Astrocyte (in vitro differentiated cells and primary cell): ENCODE measurements around the gene ACMSD. TPM values are rescaled to one million over a fixed set of nuclear protein-coding genes. Genes with fewer than 3 reads are reported as not detected.

Source experiments
- DNase-seq: peaks from one replicate; pipeline ENCODE4 v3.0.0-alpha.2; 2010; ENCODE audit warnings: low read depth
- FAIRE-seq: peaks from 2 replicates; lab custom pipeline; 2011; peaks lifted over from hg19 to GRCh38; lab: Jason Lieb, UNC
- H2AFZ ChIP-seq: 2 replicates; pipeline ENCODE4 v1.6.0; 2012; ENCODE audit warnings: low read depth, low read length, inconsistent platforms
- H3K27ac ChIP-seq: 2 replicates; pipeline ENCODE4 v1.5.1; 2011; ENCODE audit warnings: low read depth, low read length, inconsistent platforms
- H3K27me3 ChIP-seq: 2 replicates; pipeline ENCODE4 v1.6.0; 2011; ENCODE audit warnings: low read length, inconsistent platforms; ENCODE audit not compliant: insufficient read depth
- H3K36me3 ChIP-seq: 2 replicates; pipeline ENCODE4 v1.5.1; 2011; ENCODE audit warnings: low read length, inconsistent platforms; ENCODE audit not compliant: insufficient read depth
- H3K4me1 ChIP-seq: 2 replicates; pipeline ENCODE4 v1.5.1; 2011; ENCODE audit warnings: low read length, inconsistent platforms; ENCODE audit not compliant: insufficient read depth
- H3K4me2 ChIP-seq: 2 replicates; pipeline ENCODE4 v1.6.0; 2012; ENCODE audit warnings: low read length, inconsistent platforms
- H3K4me3 ChIP-seq: 2 replicates; pipeline ENCODE4 v1.5.1; 2011; ENCODE audit warnings: low read depth, mild to moderate bottlenecking, low read length, inconsistent platforms; ENCODE audit not compliant: insufficient read depth
- H3K79me2 ChIP-seq: 2 replicates; pipeline ENCODE4 v1.6.0; 2012; ENCODE audit warnings: mild to moderate bottlenecking, low read length, inconsistent platforms; ENCODE audit not compliant: insufficient read depth
- H3K9ac ChIP-seq: 2 replicates; pipeline ENCODE4 v1.6.0; 2012; ENCODE audit warnings: mild to moderate bottlenecking, low read length, inconsistent platforms
- H3K9me3 ChIP-seq: 2 replicates; pipeline ENCODE4 v1.5.1; 2012; ENCODE audit warnings: low read depth, mild to moderate bottlenecking, low read length, inconsistent platforms; ENCODE audit not compliant: insufficient read depth
- H4K20me1 ChIP-seq: 2 replicates; pipeline ENCODE4 v1.6.0; 2012; ENCODE audit warnings: low read length, inconsistent platforms; ENCODE audit not compliant: insufficient read depth
- H3K27ac Mint-ChIP-seq: one replicate; pipeline ENCODE4 v1.8.0; 2021; ENCODE audit warnings: mild to moderate bottlenecking, mixed read lengths; ENCODE audit not compliant: unreplicated experiment
- H3K27me3 Mint-ChIP-seq: one replicate; pipeline ENCODE4 v1.8.0; 2021; ENCODE audit warnings: low read depth, mixed read lengths; ENCODE audit not compliant: unreplicated experiment
- H3K36me3 Mint-ChIP-seq: one replicate; pipeline ENCODE4 v1.8.0; 2021; ENCODE audit warnings: low read depth, mixed read lengths; ENCODE audit not compliant: unreplicated experiment
- H3K4me1 Mint-ChIP-seq: one replicate; pipeline ENCODE4 v1.8.0; 2021; ENCODE audit warnings: low read depth, mixed read lengths; ENCODE audit not compliant: unreplicated experiment
- H3K4me3 Mint-ChIP-seq: one replicate; pipeline ENCODE4 v1.8.0; 2021; ENCODE audit warnings: mild to moderate bottlenecking, moderate library complexity, mixed read lengths; ENCODE audit not compliant: unreplicated experiment
- H3K9me3 Mint-ChIP-seq: one replicate; pipeline ENCODE4 v1.8.0; 2021; ENCODE audit warnings: mild to moderate bottlenecking, mixed read lengths; ENCODE audit not compliant: unreplicated experiment
- EZH2 ChIP-seq: IDR thresholded peaks from 2 replicates; pipeline ENCODE4 v1.6.1; 2012; ENCODE audit warnings: mild to moderate bottlenecking, low read length, inconsistent platforms; ENCODE audit not compliant: insufficient read depth
- total RNA-seq: library from RNA; stranded (reverse); gene quantifications from 2 replicates; pipeline ENCODE4 v1.2.1, GENCODE V29; 2021
- TF ChIP-seq, protein P1 (sequence below): IDR thresholded peaks from 2 replicates; pipeline ENCODE4 v1.5.1; 2011; ENCODE audit warnings: low read depth, mild to moderate bottlenecking, inconsistent platforms, low read length, moderate library complexity; ENCODE audit not compliant: insufficient read depth

The ACMSD gene
- total RNA-seq, 1 donor from 2014 or later: not detected

DNA sequence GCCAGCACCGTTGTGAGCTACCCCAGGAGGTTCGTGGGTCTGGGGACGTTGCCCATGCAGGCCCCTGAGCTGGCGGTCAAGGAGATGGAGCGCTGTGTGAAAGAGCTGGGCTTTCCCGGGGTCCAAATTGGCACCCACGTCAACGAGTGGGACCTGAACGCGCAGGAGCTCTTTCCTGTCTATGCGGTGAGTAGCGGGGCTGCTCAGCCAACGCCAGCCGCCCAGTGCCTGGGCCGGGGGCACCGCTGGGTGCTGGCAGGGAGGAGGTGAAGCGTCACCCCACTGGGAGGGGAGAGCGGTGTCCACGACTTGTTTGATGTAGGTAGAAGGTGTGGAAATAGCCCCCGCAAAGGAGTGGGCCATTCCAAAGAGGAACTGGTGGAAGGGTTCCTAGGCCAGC, 25.0 kb downstream of the ACMSD start:
- no peaks in the 10 kb centered on the region for H3K79me2 ChIP-seq
- DNase-seq (no peak), FAIRE-seq (no peak)
- no peaks in the 10 kb centered on the region for H4K20me1 ChIP-seq
- Mint-ChIP-seq H3K9me3 (peaks cover 6% of the 10 kb centered on the region), H3K4me3 (no peak overlapping the region), H3K36me3 (no peaks in the 10 kb centered on the region), H3K27me3 (peaks cover 6% of the 10 kb centered on the region), H3K27ac (no peak overlapping the region), H3K4me1 (peaks cover 10% of the 10 kb centered on the region)
- no peak overlapping the region for H2AFZ ChIP-seq
- H3K36me3 ChIP-seq: no peaks in the 10 kb centered on the region
- no peak overlapping the region for H3K27ac ChIP-seq
- H3K4me2 ChIP-seq: no peak overlapping the region
- TF ChIP-seq, protein P1, sequence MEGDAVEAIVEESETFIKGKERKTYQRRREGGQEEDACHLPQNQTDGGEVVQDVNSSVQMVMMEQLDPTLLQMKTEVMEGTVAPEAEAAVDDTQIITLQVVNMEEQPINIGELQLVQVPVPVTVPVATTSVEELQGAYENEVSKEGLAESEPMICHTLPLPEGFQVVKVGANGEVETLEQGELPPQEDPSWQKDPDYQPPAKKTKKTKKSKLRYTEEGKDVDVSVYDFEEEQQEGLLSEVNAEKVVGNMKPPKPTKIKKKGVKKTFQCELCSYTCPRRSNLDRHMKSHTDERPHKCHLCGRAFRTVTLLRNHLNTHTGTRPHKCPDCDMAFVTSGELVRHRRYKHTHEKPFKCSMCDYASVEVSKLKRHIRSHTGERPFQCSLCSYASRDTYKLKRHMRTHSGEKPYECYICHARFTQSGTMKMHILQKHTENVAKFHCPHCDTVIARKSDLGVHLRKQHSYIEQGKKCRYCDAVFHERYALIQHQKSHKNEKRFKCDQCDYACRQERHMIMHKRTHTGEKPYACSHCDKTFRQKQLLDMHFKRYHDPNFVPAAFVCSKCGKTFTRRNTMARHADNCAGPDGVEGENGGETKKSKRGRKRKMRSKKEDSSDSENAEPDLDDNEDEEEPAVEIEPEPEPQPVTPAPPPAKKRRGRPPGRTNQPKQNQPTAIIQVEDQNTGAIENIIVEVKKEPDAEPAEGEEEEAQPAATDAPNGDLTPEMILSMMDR: no peak
- TF ChIP-seq EZH2: no peak
- H3K27me3 ChIP-seq: no peaks in the 10 kb centered on the region
- no peak overlapping the region for H3K4me3 ChIP-seq
- no peak overlapping the region for H3K9ac ChIP-seq
- no peaks in the 10 kb centered on the region for H3K9me3 ChIP-seq
- H3K4me1 ChIP-seq: no peaks in the 10 kb centered on the region

DNA sequence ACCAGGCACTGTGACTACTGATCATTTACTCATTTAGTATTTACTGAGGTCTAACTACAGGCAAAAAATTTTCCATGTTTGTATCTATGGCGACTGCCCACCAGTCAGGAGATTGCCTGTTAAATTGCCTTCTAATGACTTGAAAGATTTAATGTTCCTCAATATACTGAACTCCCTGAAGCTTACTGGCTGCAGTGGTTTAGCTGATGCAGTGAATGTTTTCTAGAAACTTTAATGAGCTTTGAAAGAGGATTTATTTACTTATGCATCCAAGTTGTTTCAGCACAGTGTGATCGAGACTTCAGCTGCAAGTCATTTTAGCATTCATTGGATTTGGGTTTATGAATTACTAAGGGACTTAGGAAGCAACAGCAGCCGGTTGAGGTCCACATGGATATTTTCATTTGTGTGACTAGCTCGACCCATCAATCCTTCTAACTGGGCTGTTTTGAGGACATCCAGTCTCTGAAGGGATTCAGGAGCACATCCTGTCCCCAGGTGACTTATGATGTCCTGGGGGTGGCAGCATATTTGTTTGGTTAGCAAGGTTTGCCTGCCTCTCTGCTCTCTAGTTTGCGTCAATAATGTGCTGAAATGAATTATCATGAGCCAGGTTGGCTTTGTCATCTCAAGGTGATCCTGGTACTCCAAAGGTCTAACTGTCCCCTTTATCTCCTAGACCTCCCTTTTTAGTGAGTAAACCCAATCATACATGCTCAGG, 26.8 kb downstream of the ACMSD start:
- TF ChIP-seq, protein P1: no peak
- no peak for TF ChIP-seq EZH2

DNA sequence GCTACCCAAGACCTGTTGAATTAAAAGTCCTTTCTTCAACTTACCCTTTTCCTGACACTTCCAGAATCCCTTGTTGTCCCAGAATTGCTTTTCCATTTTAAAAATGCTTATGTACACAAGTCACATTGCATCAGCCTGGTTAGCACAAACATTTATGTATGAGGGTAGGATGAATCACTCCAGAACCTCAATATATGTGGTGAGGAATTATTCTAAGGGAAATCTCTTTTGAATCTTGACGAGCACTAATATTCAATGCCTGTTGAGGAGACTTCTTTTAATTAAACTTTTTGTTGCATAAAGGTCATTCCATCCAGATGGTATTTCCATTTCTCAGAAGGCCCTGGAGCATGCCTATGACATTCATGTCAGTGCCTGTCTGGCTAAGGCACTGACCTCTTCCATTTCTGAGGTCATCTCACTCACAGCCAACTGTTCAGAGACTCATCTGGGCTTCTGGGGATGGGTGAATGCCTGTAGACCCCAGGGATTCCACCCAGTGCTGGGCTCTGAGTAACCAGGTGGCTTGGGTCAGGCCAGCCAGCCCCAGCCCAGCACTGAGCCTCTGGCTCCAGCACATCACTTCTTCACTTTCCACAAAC, 28.2 kb downstream of the ACMSD start:
- Histone ChIP-seq H4K20me1 (no peaks in the 10 kb centered on the region), H2AFZ (no peak overlapping the region)
- peaks cover 2% of the 10 kb centered on the region for H3K9me3 Mint-ChIP-seq

More for the DNA sequence above, 26.8 kb downstream of the ACMSD start:
- Histone ChIP-seq H3K4me1 (no peaks in the 10 kb centered on the region), H3K4me3 (no peak overlapping the region), H3K27ac (no peak overlapping the region), H3K27me3 (no peaks in the 10 kb centered on the region), H3K4me2 (no peak overlapping the region), H4K20me1 (no peaks in the 10 kb centered on the region), H3K79me2 (no peaks in the 10 kb centered on the region), H3K9me3 (no peaks in the 10 kb centered on the region), H3K9ac (no peak overlapping the region), H3K36me3 (no peaks in the 10 kb centered on the region), H2AFZ (no peak overlapping the region)
- Mint-ChIP-seq H3K4me3 (no peak overlapping the region), H3K9me3 (peaks cover 6% of the 10 kb centered on the region), H3K4me1 (peaks cover 10% of the 10 kb centered on the region), H3K27ac (no peak overlapping the region), H3K27me3 (peaks cover 6% of the 10 kb centered on the region), H3K36me3 (no peaks in the 10 kb centered on the region)
- FAIRE-seq: no peak
- DNase-seq: no peak

More for the DNA sequence above, 28.2 kb downstream of the ACMSD start:
- no peak overlapping the region for H3K4me3 ChIP-seq
- H3K9ac ChIP-seq: no peak overlapping the region
- Mint-ChIP-seq H3K27me3 (peaks cover under 1% of the 10 kb centered on the region), H3K4me1 (peaks cover 10% of the 10 kb centered on the region), H3K27ac (peak overlapping the region; percentile 56), H3K36me3 (peaks cover 2% of the 10 kb centered on the region), H3K4me3 (no peak overlapping the region)
- DNase-seq: peak; percentile 46
- no peaks in the 10 kb centered on the region for H3K79me2 ChIP-seq
- no peaks in the 10 kb centered on the region for H3K9me3 ChIP-seq
- H3K27ac ChIP-seq: no peak overlapping the region
- H3K4me1 ChIP-seq: no peaks in the 10 kb centered on the region
- FAIRE-seq: no peak
- no peaks in the 10 kb centered on the region for H3K27me3 ChIP-seq
- H3K4me2 ChIP-seq: peak overlapping the region; percentile 3
- TF ChIP-seq, protein P1: no peak
- no peak for TF ChIP-seq EZH2
- H3K36me3 ChIP-seq: no peaks in the 10 kb centered on the region
